WTC11 (cell line): Measurements from ENCODE around the gene GSN. TPM values are rescaled to one million over a fixed set of nuclear protein-coding genes. Genes with fewer than 3 reads are reported as not detected.
A peak's percentile ranks its signal among the peaks of the same experiment; 100 is the strongest.

ENCODE experiments used
- ATAC-seq: fragments of 200-7000 bp; cut with Tn5 transposase; 2 replicates; pipeline ENCODE4 v1.10.0; 2021; ENCODE audit warnings: mild to moderate bottlenecking, moderate library complexity
- CTCF ChIA-PET: fragments of 300-600 bp; sonication (Branson Sonifier 250); formaldehyde crosslinking; loops from one replicate; lab custom pipeline; 2021; ENCODE audit warnings: antibody characterized with exemption; lab: Charles Lee
- POLR2A ChIA-PET: fragments of 350-600 bp; sonication (Branson Sonifier 250); formaldehyde crosslinking; loops from one replicate; lab custom pipeline; 2021; ENCODE audit warnings: antibody characterized with exemption; lab: Charles Lee
- DNase-seq: peaks from one replicate; pipeline ENCODE4 v3.0.0; 2021; ENCODE audit warnings: low spot score
- H3K27ac Mint-ChIP-seq: 2 replicates; pipeline ENCODE4 v1.8.0; 2021; ENCODE audit warnings: mixed read lengths
- H3K27me3 Mint-ChIP-seq: 2 replicates; pipeline ENCODE4 v1.8.0; 2021; ENCODE audit warnings: low read depth, mild to moderate bottlenecking, moderate library complexity, mixed read lengths
- H3K36me3 Mint-ChIP-seq: 2 replicates; pipeline ENCODE4 v1.8.0; 2021; ENCODE audit warnings: mixed read lengths
- H3K4me1 Mint-ChIP-seq: 2 replicates; pipeline ENCODE4 v1.8.0; 2022; ENCODE audit warnings: mixed read lengths
- H3K4me3 Mint-ChIP-seq: 2 replicates; pipeline ENCODE4 v1.8.0; 2021; ENCODE audit warnings: mild to moderate bottlenecking, moderate library complexity, mixed read lengths
- H3K9me3 Mint-ChIP-seq: 2 replicates; pipeline ENCODE4 v1.8.0; 2021; ENCODE audit warnings: mixed read lengths
- CBFB ChIP-seq: sonication (generic); formaldehyde crosslinking; IDR thresholded peaks from 2 replicates; pipeline ENCODE4 v1.8.1; 2022; ENCODE audit warnings: mild to moderate bottlenecking, low read depth, missing genetic modification reagents
- EMX1 ChIP-seq: fragments of 250-450 bp; sonication (Bioruptor Pico); IDR thresholded peaks from 2 replicates; pipeline ENCODE4 v1.8.0; 2021; ENCODE audit warnings: mild to moderate bottlenecking
- ESRRA ChIP-seq: sonication (generic); formaldehyde crosslinking; IDR thresholded peaks from 2 replicates; pipeline ENCODE4 v1.8.1; 2022; ENCODE audit warnings: mild to moderate bottlenecking, missing genetic modification reagents, borderline replicate concordance
- FOXJ3 ChIP-seq: sonication (generic); formaldehyde crosslinking; IDR thresholded peaks from 2 replicates; pipeline ENCODE4 v1.9.0; 2021; ENCODE audit warnings: missing genetic modification reagents, mild to moderate bottlenecking, borderline replicate concordance
- HMGA2 ChIP-seq: fragments of 250-450 bp; sonication (Bioruptor Pico); IDR thresholded peaks from 2 replicates; pipeline ENCODE4 v1.4.0; 2021; ENCODE audit warnings: mild to moderate bottlenecking, moderate library complexity
- IRF2 ChIP-seq: sonication (generic); formaldehyde crosslinking; IDR thresholded peaks from 2 replicates; pipeline ENCODE4 v1.8.0; 2022; ENCODE audit warnings: low read depth, missing genetic modification reagents, borderline replicate concordance
- JUN ChIP-seq: sonication (generic); formaldehyde crosslinking; IDR thresholded peaks from 2 replicates; pipeline ENCODE4 v1.8.0; 2023; ENCODE audit warnings: mild to moderate bottlenecking, missing genetic modification reagents
- NFATC4 ChIP-seq: fragments of 250-450 bp; sonication (Bioruptor Pico); IDR thresholded peaks from 2 replicates; pipeline ENCODE4 v1.9.0; 2021; ENCODE audit warnings: mild to moderate bottlenecking
- NR3C1 ChIP-seq: sonication (generic); formaldehyde crosslinking; conservative IDR thresholded peaks from 2 replicates; pipeline ENCODE4 v1.8.1; 2023; ENCODE audit warnings: low read depth, mild to moderate bottlenecking, missing genetic modification reagents
- SMAD3 ChIP-seq: sonication (generic); formaldehyde crosslinking; IDR thresholded peaks from 2 replicates; pipeline ENCODE4 v1.8.0; 2022; ENCODE audit warnings: missing genetic modification reagents, mild to moderate bottlenecking, borderline replicate concordance
- SMAD4 ChIP-seq: sonication (generic); formaldehyde crosslinking; IDR thresholded peaks from 2 replicates; pipeline ENCODE4 v1.8.0; 2022; ENCODE audit warnings: mild to moderate bottlenecking, missing genetic modification reagents
- ZNF121 ChIP-seq: sonication (generic); formaldehyde crosslinking; IDR thresholded peaks from 2 replicates; pipeline ENCODE4 v1.8.0; 2023; ENCODE audit warnings: missing genetic modification reagents
- ZNF138 ChIP-seq: sonication (generic); formaldehyde crosslinking; conservative IDR thresholded peaks from 2 replicates; pipeline ENCODE4 v1.8.1; 2022; ENCODE audit warnings: mild to moderate bottlenecking, moderate library complexity, missing genetic modification reagents
- ZNF219 ChIP-seq: sonication (generic); formaldehyde crosslinking; IDR thresholded peaks from 2 replicates; pipeline ENCODE4 v1.8.0; 2023; ENCODE audit warnings: missing genetic modification reagents, mild to moderate bottlenecking, borderline replicate concordance
- ZNF317 ChIP-seq: sonication (generic); formaldehyde crosslinking; IDR thresholded peaks from 2 replicates; pipeline ENCODE4 v1.8.1; 2023; ENCODE audit warnings: low read depth, mild to moderate bottlenecking, moderate library complexity, missing genetic modification reagents, borderline replicate concordance
- ZNF423 ChIP-seq: fragments of 250-450 bp; sonication (Bioruptor Pico); IDR thresholded peaks from 2 replicates; pipeline ENCODE4 v2.1.2; 2022; ENCODE audit warnings: mild to moderate bottlenecking, moderate library complexity
- total RNA-seq: library from RNA; stranded (reverse); gene quantifications from 3 replicates; pipeline ENCODE4 v1.2.3, GENCODE V29; 2021
- TF ChIP-seq, protein P1 (sequence below): sonication (generic); formaldehyde crosslinking; IDR thresholded peaks from 2 replicates; pipeline ENCODE4 v1.8.0; 2023; ENCODE audit warnings: missing genetic modification reagents, mild to moderate bottlenecking, borderline replicate concordance
- TF ChIP-seq, protein P2 (sequence below): fragments of 200-600 bp; IDR thresholded peaks from 2 replicates; pipeline ENCODE4 v1.8.0; 2022; ENCODE audit warnings: antibody characterized with exemption
- TF ChIP-seq, protein P3 (sequence below): sonication (generic); formaldehyde crosslinking; IDR thresholded peaks from 2 replicates; pipeline ENCODE4 v1.8.0; 2022; ENCODE audit warnings: mild to moderate bottlenecking, missing genetic modification reagents
- TF ChIP-seq, protein P4 (sequence below): fragments of 250-450 bp; sonication (Bioruptor Pico); IDR thresholded peaks from 2 replicates; pipeline ENCODE4 v1.8.0; 2021; ENCODE audit warnings: mild to moderate bottlenecking
- TF ChIP-seq, protein P5 (sequence below): fragments of 250-450 bp; sonication (Bioruptor Pico); IDR thresholded peaks from 2 replicates; pipeline ENCODE4 v1.9.0; 2021; ENCODE audit warnings: mild to moderate bottlenecking
- TF ChIP-seq, protein P6 (sequence below): sonication (generic); formaldehyde crosslinking; IDR thresholded peaks from 2 replicates; pipeline ENCODE4 v1.8.1; 2022; ENCODE audit warnings: low read depth, mild to moderate bottlenecking, moderate library complexity, missing genetic modification reagents, borderline replicate concordance
- TF ChIP-seq, protein P7 (sequence below): sonication (generic); formaldehyde crosslinking; IDR thresholded peaks from 2 replicates; pipeline ENCODE4 v1.8.1; 2023; ENCODE audit warnings: mild to moderate bottlenecking, missing genetic modification reagents

GSN gene
- total RNA-seq, 1 experiment from 2014 or later = 47.0 TPM

DNA sequence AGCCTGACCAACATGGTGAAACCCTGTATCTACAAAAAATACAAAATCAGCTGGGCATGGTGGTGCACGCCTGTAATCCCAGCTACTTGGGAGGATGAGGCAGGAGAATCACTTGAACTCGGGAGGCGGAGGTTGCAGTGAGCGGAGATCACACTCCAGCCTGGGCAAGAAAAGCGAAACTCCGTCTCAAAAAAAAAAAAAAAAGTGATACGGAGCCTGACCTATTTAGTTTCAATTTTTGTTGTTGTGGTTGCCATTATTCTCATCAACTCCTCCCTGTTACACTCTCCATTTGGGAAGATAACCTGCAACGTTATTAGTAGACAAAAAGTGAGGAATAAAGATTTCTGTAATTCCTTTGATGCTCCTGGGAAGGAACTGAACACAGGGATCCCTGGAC, 100.8 kb downstream of the GSN start:
- Mint-ChIP-seq H3K4me3 (peak overlapping the region; percentile 75), H3K36me3 (peaks cover 7% of the 10 kb centered on the region), H3K27me3 (peaks cover 35% of the 10 kb centered on the region), H3K27ac (no peak overlapping the region), H3K9me3 (peaks cover 5% of the 10 kb centered on the region), H3K4me1 (peaks cover 38% of the 10 kb centered on the region)
- ATAC-seq (no peak), DNase-seq (no peak)
- POLR2A ChIA-PET = interaction anchor here (0.6 kb wide), 3 partner anchors 15 to 445 kb away, joined by 3 to 7 read pairs (median 4); no protein-coding TSS in a partner anchor
- TF ChIP-seq CBFB (CRISPR knock-in tag) = no peak
- CTCF ChIA-PET = interaction anchor here (0.9 to 1.2 kb wide), 3 partner anchors 49 to 155 kb away, joined by 3 read pairs; no protein-coding TSS in a partner anchor

DNA sequence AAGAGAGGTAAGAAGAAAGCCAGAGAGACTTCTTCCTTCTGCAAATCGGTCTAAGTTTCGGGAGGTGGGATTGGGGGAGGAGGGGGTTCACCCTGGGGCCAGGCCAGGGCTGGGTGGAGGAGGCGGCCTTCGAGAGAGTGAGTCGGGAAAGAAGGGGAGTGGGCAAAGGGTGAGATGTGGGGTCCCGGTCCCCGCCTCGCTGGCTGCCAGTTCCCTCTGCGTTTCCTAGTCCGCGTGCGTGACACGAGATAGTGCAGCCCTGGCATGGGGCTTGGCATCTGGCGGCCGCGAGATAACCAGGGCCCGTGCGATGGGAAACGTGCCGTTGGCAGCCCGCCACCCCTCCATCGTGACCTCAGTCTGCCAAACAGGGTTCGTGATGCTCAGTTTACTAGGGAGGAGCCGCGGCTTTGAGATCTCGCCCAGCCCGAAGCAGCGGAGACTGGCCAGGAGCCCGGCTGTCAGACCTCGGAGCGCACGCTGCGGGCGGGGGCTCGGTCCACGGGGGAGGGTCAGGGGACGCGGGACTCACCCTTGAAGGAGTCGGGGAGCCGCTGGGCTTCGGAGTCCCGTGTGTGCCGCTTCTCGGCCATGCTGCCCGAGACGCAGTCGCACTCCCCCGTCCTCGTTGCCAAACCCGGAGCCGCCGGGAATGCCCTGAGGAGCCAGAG, 101.8 kb downstream of the GSN start, which contains the start of gene STOM:
TSS of gene STOM (minus strand) at position 656 of the 671 bp plus-strand sequence. CDS start at position 593, 63 bp downstream.
- Mint-ChIP-seq H3K27ac (peak within 1 kb of the TSS; percentile 45; the same call in 1 of the 2 replicates), H3K36me3 (peaks cover 7% of the 10 kb centered on the region), H3K9me3 (peaks cover 5% of the 10 kb centered on the region), H3K4me1 (peaks cover 35% of the 10 kb centered on the region), H3K4me3 (peak within 1 kb of the TSS; percentile 75), H3K27me3 (peaks cover 35% of the 10 kb centered on the region)
- DNase-seq (no peak), ATAC-seq (peak; percentile 45)
- CTCF ChIA-PET = interaction anchor here (0.9 to 1.2 kb wide), 3 partner anchors 50 to 156 kb away, joined by 3 read pairs; no protein-coding TSS in a partner anchor
- POLR2A ChIA-PET = interaction anchor here (0.6 kb wide), 3 partner anchors 14 to 444 kb away, joined by 3 to 7 read pairs (median 4); no protein-coding TSS in a partner anchor
- TF ChIP-seq, protein P1, sequence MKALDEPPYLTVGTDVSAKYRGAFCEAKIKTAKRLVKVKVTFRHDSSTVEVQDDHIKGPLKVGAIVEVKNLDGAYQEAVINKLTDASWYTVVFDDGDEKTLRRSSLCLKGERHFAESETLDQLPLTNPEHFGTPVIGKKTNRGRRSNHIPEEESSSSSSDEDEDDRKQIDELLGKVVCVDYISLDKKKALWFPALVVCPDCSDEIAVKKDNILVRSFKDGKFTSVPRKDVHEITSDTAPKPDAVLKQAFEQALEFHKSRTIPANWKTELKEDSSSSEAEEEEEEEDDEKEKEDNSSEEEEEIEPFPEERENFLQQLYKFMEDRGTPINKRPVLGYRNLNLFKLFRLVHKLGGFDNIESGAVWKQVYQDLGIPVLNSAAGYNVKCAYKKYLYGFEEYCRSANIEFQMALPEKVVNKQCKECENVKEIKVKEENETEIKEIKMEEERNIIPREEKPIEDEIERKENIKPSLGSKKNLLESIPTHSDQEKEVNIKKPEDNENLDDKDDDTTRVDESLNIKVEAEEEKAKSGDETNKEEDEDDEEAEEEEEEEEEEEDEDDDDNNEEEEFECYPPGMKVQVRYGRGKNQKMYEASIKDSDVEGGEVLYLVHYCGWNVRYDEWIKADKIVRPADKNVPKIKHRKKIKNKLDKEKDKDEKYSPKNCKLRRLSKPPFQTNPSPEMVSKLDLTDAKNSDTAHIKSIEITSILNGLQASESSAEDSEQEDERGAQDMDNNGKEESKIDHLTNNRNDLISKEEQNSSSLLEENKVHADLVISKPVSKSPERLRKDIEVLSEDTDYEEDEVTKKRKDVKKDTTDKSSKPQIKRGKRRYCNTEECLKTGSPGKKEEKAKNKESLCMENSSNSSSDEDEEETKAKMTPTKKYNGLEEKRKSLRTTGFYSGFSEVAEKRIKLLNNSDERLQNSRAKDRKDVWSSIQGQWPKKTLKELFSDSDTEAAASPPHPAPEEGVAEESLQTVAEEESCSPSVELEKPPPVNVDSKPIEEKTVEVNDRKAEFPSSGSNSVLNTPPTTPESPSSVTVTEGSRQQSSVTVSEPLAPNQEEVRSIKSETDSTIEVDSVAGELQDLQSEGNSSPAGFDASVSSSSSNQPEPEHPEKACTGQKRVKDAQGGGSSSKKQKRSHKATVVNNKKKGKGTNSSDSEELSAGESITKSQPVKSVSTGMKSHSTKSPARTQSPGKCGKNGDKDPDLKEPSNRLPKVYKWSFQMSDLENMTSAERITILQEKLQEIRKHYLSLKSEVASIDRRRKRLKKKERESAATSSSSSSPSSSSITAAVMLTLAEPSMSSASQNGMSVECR (CRISPR knock-in tag) = 0 out of 2 replicates have a peak, but pooled peaks have one; percentile 67
- no peak for TF ChIP-seq ZNF138 (CRISPR knock-in tag)
- TF ChIP-seq FOXJ3 (CRISPR knock-in tag) = no peak
- TF ChIP-seq ZNF121 (CRISPR knock-in tag) = no peak
- TF ChIP-seq, protein P2, sequence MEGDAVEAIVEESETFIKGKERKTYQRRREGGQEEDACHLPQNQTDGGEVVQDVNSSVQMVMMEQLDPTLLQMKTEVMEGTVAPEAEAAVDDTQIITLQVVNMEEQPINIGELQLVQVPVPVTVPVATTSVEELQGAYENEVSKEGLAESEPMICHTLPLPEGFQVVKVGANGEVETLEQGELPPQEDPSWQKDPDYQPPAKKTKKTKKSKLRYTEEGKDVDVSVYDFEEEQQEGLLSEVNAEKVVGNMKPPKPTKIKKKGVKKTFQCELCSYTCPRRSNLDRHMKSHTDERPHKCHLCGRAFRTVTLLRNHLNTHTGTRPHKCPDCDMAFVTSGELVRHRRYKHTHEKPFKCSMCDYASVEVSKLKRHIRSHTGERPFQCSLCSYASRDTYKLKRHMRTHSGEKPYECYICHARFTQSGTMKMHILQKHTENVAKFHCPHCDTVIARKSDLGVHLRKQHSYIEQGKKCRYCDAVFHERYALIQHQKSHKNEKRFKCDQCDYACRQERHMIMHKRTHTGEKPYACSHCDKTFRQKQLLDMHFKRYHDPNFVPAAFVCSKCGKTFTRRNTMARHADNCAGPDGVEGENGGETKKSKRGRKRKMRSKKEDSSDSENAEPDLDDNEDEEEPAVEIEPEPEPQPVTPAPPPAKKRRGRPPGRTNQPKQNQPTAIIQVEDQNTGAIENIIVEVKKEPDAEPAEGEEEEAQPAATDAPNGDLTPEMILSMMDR = no peak
- TF ChIP-seq, protein P3, sequence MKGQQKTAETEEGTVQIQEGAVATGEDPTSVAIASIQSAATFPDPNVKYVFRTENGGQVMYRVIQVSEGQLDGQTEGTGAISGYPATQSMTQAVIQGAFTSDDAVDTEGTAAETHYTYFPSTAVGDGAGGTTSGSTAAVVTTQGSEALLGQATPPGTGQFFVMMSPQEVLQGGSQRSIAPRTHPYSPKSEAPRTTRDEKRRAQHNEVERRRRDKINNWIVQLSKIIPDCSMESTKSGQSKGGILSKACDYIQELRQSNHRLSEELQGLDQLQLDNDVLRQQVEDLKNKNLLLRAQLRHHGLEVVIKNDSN (CRISPR knock-in tag) = peak; percentile 47; the same call in 1 of the 2 replicates
- TF ChIP-seq, protein P4, sequence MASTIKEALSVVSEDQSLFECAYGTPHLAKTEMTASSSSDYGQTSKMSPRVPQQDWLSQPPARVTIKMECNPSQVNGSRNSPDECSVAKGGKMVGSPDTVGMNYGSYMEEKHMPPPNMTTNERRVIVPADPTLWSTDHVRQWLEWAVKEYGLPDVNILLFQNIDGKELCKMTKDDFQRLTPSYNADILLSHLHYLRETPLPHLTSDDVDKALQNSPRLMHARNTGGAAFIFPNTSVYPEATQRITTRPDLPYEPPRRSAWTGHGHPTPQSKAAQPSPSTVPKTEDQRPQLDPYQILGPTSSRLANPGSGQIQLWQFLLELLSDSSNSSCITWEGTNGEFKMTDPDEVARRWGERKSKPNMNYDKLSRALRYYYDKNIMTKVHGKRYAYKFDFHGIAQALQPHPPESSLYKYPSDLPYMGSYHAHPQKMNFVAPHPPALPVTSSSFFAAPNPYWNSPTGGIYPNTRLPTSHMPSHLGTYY (CRISPR knock-in tag) = no peak
- TF ChIP-seq EMX1 = no peak
- no peak for TF ChIP-seq NR3C1 (CRISPR knock-in tag)
- no peak for TF ChIP-seq ZNF219
- TF ChIP-seq, protein P5, sequence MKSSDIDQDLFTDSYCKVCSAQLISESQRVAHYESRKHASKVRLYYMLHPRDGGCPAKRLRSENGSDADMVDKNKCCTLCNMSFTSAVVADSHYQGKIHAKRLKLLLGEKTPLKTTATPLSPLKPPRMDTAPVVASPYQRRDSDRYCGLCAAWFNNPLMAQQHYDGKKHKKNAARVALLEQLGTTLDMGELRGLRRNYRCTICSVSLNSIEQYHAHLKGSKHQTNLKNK (CRISPR knock-in tag) = no peak
- TF ChIP-seq IRF2 (CRISPR knock-in tag) = no peak
- TF ChIP-seq HMGA2 (CRISPR knock-in tag) = no peak
- no peak for TF ChIP-seq NFATC4
- no peak; the same call in 1 of the 2 replicates for TF ChIP-seq SMAD4 (CRISPR knock-in tag)
- no peak for TF ChIP-seq ZNF317 (CRISPR knock-in tag)
- TF ChIP-seq, protein P6, sequence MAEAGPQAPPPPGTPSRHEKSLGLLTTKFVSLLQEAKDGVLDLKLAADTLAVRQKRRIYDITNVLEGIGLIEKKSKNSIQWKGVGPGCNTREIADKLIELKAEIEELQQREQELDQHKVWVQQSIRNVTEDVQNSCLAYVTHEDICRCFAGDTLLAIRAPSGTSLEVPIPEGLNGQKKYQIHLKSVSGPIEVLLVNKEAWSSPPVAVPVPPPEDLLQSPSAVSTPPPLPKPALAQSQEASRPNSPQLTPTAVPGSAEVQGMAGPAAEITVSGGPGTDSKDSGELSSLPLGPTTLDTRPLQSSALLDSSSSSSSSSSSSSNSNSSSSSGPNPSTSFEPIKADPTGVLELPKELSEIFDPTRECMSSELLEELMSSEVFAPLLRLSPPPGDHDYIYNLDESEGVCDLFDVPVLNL (CRISPR knock-in tag) = no peak; the same call in 1 of the 2 replicates
- TF ChIP-seq ZNF423 (CRISPR knock-in tag) = no peak
- peak; percentile 60; the same call in 1 of the 2 replicates for TF ChIP-seq JUN (CRISPR knock-in tag)
- TF ChIP-seq ESRRA (CRISPR knock-in tag) = peak; percentile 73; the same call in 1 of the 2 replicates
- no peak; the same call in 1 of the 2 replicates for TF ChIP-seq SMAD3 (CRISPR knock-in tag)
- TF ChIP-seq, protein P7, sequence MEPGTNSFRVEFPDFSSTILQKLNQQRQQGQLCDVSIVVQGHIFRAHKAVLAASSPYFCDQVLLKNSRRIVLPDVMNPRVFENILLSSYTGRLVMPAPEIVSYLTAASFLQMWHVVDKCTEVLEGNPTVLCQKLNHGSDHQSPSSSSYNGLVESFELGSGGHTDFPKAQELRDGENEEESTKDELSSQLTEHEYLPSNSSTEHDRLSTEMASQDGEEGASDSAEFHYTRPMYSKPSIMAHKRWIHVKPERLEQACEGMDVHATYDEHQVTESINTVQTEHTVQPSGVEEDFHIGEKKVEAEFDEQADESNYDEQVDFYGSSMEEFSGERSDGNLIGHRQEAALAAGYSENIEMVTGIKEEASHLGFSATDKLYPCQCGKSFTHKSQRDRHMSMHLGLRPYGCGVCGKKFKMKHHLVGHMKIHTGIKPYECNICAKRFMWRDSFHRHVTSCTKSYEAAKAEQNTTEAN (CRISPR knock-in tag) = peak; percentile 82
